Measurements from ENCODE around the gene BSG.

DNA sequence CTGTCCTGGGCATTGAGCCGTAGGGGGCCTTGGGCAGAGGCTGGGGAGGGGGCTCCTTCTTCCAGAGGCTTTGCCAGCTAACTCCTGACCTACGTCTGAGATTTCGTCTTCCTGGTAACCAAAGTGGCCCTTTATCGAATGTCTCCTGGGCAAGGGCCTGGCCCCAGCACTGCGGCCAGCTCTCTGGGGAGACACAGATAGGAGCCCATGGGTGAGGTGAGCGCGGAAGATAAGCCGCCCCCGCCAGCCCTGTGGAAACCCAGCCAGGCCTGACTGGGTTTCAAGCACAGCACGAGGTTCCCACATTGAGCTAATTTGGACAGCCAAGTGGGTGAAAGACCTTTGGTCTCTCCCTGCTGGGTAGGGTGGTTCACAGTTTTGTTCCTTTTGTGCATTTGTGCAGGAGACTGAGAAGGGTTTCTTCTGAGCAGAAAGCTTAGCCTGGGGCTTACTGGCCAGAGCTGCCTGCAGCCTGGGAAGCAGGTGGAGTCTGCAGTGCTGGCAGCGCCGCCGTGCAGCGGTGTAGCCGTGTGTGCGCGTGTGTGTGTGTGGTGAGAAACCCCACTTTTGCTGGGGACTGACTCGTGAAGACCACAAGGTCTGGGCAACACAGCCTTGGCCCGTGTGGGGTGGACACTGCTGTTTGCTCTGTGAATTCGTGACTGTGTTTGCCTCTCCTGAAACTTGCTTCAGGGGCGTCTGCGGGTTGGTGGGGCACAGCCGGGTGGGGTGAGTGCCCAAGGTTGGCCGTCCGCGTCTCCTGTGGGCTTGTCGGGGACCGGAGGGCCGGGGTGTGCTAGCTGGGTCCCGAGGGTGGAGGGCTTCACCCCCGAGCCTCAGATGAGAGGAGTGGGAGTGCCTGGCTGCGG, 2.5 kb downstream of the BSG start:
- TF ChIP-seq, protein P1, sequence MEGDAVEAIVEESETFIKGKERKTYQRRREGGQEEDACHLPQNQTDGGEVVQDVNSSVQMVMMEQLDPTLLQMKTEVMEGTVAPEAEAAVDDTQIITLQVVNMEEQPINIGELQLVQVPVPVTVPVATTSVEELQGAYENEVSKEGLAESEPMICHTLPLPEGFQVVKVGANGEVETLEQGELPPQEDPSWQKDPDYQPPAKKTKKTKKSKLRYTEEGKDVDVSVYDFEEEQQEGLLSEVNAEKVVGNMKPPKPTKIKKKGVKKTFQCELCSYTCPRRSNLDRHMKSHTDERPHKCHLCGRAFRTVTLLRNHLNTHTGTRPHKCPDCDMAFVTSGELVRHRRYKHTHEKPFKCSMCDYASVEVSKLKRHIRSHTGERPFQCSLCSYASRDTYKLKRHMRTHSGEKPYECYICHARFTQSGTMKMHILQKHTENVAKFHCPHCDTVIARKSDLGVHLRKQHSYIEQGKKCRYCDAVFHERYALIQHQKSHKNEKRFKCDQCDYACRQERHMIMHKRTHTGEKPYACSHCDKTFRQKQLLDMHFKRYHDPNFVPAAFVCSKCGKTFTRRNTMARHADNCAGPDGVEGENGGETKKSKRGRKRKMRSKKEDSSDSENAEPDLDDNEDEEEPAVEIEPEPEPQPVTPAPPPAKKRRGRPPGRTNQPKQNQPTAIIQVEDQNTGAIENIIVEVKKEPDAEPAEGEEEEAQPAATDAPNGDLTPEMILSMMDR (conservative IDR thresholded peaks at IDR 0.05 in 1 of 2, IDR thresholded peaks at IDR 0.05 in 1 of 2; ENCODE audit: low read depth in 1 of 2, low read length in 2 of 2): no peak
- no peak for TF ChIP-seq EZH2 (IDR thresholded peaks at IDR 0.05; ENCODE audit: low read length, missing control alignments)
